Measurements from ENCODE around the gene UCHL5.

The UCHL5 gene

GRCh38 chr1:193102662-193103061 is 43.5 kb upstream of the UCHL5 start:
- no peak for TF ChIP-seq CTCF (conservative IDR thresholded peaks at IDR 0.05; ENCODE audit: control insufficient read depth, insufficient read depth, low read depth, low read length)
- DNase-seq (ENCODE audit: low read depth) = no peak
- H3K4me3 ChIP-seq (ENCODE audit: control insufficient read depth, low read depth, low read length) = no peak overlapping the region

DNA sequence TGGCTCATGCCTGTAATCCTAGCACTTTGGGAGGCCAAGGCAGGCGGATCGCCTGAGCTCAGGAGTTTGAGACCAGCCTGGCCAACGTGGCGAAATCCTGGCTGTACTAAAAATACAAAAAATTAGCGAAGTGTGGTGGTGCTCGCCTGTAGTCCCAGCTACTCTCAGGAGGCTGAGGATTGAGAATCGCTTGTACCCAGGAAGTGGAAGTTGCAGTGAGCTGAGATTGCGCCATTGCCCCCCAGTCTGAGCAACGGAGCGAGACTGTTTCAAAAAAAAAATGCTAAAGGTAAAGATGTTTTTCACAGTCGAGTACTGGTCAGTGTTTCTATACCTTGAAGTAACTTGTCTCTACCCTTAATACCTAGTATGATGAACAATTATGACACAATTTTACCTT is 35.0 kb upstream of the UCHL5 start:
- DNase-seq (ENCODE audit: low read depth) = no peak
- no peak for TF ChIP-seq CTCF (conservative IDR thresholded peaks at IDR 0.05; ENCODE audit: control insufficient read depth, insufficient read depth, low read depth, low read length)
- H3K4me3 ChIP-seq (ENCODE audit: control insufficient read depth, low read depth, low read length) = no peak overlapping the region

GRCh38 chr1:193090865-193091264 is 31.7 kb upstream of the UCHL5 start:
- no peak for DNase-seq (ENCODE audit: low read depth)
- no peak overlapping the region for H3K4me3 ChIP-seq (ENCODE audit: control insufficient read depth, low read depth, low read length)
- no peak for TF ChIP-seq CTCF (conservative IDR thresholded peaks at IDR 0.05; ENCODE audit: control insufficient read depth, insufficient read depth, low read depth, low read length)

GRCh38 chr1:193087893-193088292 is 28.7 kb upstream of the UCHL5 start:
- no peak for TF ChIP-seq CTCF (conservative IDR thresholded peaks at IDR 0.05; ENCODE audit: control insufficient read depth, insufficient read depth, low read depth, low read length)
- no peak for DNase-seq (ENCODE audit: low read depth)
- no peak overlapping the region for H3K4me3 ChIP-seq (ENCODE audit: control insufficient read depth, low read depth, low read length)

DNA sequence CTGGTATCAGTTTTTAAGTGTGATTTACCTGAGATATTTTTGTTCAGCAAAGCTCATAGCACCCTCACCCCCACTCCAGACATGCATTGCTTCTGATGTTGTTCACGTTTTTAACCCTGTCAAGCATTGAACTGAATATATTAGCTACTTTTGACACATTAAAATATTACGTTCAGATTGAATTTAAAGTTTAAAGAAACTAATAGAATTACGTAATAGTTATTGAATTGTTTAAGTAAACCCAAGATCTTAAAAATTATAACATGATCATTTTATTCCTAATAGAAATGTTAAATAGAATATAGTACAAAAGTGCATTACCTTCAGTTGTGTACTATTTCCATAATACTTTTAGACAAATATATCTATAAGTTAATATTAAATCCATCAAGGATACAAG is 27.2 kb upstream of the UCHL5 start:
- H3K4me3 ChIP-seq (ENCODE audit: control insufficient read depth, low read depth, low read length) = no peak overlapping the region
- TF ChIP-seq CTCF (conservative IDR thresholded peaks at IDR 0.05; ENCODE audit: control insufficient read depth, insufficient read depth, low read depth, low read length) = no peak
- no peak for DNase-seq (ENCODE audit: low read depth)

DNA sequence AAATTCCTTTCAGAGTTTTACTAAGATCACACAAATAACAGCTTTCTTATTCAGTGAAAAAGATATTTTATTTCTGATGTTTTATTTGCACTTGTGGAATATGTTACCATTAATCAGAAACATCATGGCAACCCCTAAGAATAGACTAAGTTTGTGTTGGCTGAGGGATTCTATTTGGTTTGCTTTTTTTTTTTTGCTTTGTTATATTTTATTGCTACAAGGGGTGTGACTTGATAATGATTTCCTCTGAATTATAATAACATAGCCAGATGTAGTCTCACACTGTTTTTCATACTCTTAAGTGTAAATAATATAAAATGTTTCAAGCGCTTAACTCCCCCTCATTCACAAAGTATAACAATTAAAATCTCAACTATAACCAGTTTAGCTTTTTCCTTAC is 26.1 kb upstream of the UCHL5 start:
- DNase-seq (ENCODE audit: low read depth) = no peak
- no peak for TF ChIP-seq CTCF (conservative IDR thresholded peaks at IDR 0.05; ENCODE audit: control insufficient read depth, insufficient read depth, low read depth, low read length)
- H3K4me3 ChIP-seq (ENCODE audit: control insufficient read depth, low read depth, low read length) = no peak overlapping the region

GRCh38 chr1:193083365-193084088 is 24.4 kb upstream of the UCHL5 start:
- no peak for TF ChIP-seq CTCF (conservative IDR thresholded peaks at IDR 0.05; ENCODE audit: control insufficient read depth, insufficient read depth, low read depth, low read length)
- no peak overlapping the region for H3K4me3 ChIP-seq (ENCODE audit: control insufficient read depth, low read depth, low read length)
- no peak for DNase-seq (ENCODE audit: low read depth)
